ENCODE data around the gene PKIB. TPM values are rescaled to one million over a fixed set of nuclear protein-coding genes. Genes with fewer than 3 reads are reported as not detected.

Gene PKIB
- total and polyA plus RNA-seq, 9 donors: 0.36 to 2.7 (median 0.98) TPM; not detected in 1

DNA sequence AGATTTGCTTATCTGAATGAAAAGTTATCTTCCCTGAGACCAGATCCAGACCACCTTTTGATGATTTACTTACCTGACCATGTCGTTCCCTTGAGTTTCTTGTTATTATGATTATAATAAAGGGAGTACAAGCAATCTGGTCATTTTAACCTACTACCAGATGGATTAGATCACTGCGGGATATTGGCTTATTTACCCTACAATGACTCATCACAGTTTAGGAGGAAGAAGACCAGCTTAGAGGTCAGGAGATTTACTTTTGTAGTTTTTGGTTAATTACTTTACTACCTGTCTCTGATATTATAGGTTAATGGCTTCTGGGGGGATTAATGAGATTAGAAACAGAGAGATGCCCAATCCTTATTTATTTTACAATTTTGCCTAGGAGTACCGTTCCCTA is 10.7 kb downstream of the PKIB start:
- WGBS, 3 donors: 36 to 41% (median 37%) methylated on average over 3 of the region's 3 CpGs
- intact Hi-C loops (cut with DNase I): no loop called here
- Histone ChIP-seq H3K9me3 (no peaks in the 10 kb centered on the region), H3K36me3 (no peaks in the 10 kb centered on the region), H3K4me3 (no peak overlapping the region), H3K27me3 (no peaks in the 10 kb centered on the region), H3K4me1 (ENCODE audit: insufficient read depth) (no peaks in the 10 kb centered on the region), H3K27ac (no peak overlapping the region)
- no peak for DNase-seq
- TF ChIP-seq EP300 (IDR thresholded peaks at IDR 0.05) (no peak), POLR2A (IDR thresholded peaks at IDR 0.05) (no peak)

- H3K27ac ChIP-seq: no peak overlapping the region
- WGBS, 3 donors: 53 to 69% (median 60%) methylated on average over 2 of the region's 2 CpGs
These were observed 11.4 kb downstream of the PKIB start for GRCh38 chr6:122621638-122622037.

DNA sequence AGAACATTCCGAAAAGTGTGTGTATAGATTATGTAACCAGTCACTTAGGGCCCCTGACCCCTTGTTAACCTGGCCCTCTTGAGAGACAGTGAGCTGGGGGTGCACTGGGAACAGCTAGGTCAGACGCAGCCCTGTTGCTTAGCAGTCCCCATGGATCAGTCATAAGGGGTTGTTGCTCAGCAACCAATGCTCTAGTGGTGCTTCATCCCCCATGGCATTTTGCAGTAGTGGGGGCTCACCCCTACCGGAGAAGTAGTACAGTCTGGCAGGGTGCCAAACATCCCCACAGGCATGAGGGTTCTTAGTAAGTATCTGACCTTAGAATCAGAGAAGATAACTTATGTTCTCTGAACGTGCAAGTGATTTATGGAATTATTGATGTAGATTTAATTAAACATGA is 12.3 kb downstream of the PKIB start:
- peak in 1 of 5 donors; percentile 17 for DNase-seq
- Histone ChIP-seq H3K27me3 (no peaks in the 10 kb centered on the region), H3K36me3 (no peaks in the 10 kb centered on the region), H3K9me3 (no peaks in the 10 kb centered on the region), H3K27ac (no peak overlapping the region), H3K4me3 (no peak overlapping the region), H3K4me1 (ENCODE audit: insufficient read depth) (no peaks in the 10 kb centered on the region)
- intact Hi-C loops (cut with DNase I): no loop called here
- WGBS, 3 donors: 16 to 35% (median 22%) methylated on average over 4 of the region's 4 CpGs
- TF ChIP-seq POLR2A (IDR thresholded peaks at IDR 0.05) (no peak), EP300 (IDR thresholded peaks at IDR 0.05) (no peak)
- TF ChIP-seq, protein P1, sequence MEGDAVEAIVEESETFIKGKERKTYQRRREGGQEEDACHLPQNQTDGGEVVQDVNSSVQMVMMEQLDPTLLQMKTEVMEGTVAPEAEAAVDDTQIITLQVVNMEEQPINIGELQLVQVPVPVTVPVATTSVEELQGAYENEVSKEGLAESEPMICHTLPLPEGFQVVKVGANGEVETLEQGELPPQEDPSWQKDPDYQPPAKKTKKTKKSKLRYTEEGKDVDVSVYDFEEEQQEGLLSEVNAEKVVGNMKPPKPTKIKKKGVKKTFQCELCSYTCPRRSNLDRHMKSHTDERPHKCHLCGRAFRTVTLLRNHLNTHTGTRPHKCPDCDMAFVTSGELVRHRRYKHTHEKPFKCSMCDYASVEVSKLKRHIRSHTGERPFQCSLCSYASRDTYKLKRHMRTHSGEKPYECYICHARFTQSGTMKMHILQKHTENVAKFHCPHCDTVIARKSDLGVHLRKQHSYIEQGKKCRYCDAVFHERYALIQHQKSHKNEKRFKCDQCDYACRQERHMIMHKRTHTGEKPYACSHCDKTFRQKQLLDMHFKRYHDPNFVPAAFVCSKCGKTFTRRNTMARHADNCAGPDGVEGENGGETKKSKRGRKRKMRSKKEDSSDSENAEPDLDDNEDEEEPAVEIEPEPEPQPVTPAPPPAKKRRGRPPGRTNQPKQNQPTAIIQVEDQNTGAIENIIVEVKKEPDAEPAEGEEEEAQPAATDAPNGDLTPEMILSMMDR (IDR thresholded peaks at IDR 0.05): no peak

More at GRCh38 chr6:122621638-122622037, 11.4 kb downstream of the PKIB start:
- H3K27me3 ChIP-seq: no peaks in the 10 kb centered on the region
- no peaks in the 10 kb centered on the region for H3K4me1 ChIP-seq (ENCODE audit: insufficient read depth)
- intact Hi-C loops (cut with DNase I): no loop called here
- TF ChIP-seq EP300 (IDR thresholded peaks at IDR 0.05): no peak
- TF ChIP-seq, protein P1 (IDR thresholded peaks at IDR 0.05): no peak
- no peak for TF ChIP-seq POLR2A (IDR thresholded peaks at IDR 0.05)
- H3K9me3 ChIP-seq: no peaks in the 10 kb centered on the region
- no peak for DNase-seq
- no peaks in the 10 kb centered on the region for H3K36me3 ChIP-seq
- H3K4me3 ChIP-seq: no peak overlapping the region

- no peaks in the 10 kb centered on the region for H3K9me3 ChIP-seq
- no peak for DNase-seq
- no peak overlapping the region for H3K4me3 ChIP-seq
- TF ChIP-seq, protein P1 (IDR thresholded peaks at IDR 0.05): no peak
- TF ChIP-seq EP300 (IDR thresholded peaks at IDR 0.05): no peak
- no peak for TF ChIP-seq POLR2A (IDR thresholded peaks at IDR 0.05)
- H3K27me3 ChIP-seq: no peaks in the 10 kb centered on the region
- no peak overlapping the region for H3K27ac ChIP-seq
- no peaks in the 10 kb centered on the region for H3K4me1 ChIP-seq (ENCODE audit: insufficient read depth)
- no peaks in the 10 kb centered on the region for H3K36me3 ChIP-seq
- intact Hi-C loops (cut with DNase I): no loop called here
These were observed 13.1 kb downstream of the PKIB start for GRCh38 chr6:122623279-122623678.

DNA sequence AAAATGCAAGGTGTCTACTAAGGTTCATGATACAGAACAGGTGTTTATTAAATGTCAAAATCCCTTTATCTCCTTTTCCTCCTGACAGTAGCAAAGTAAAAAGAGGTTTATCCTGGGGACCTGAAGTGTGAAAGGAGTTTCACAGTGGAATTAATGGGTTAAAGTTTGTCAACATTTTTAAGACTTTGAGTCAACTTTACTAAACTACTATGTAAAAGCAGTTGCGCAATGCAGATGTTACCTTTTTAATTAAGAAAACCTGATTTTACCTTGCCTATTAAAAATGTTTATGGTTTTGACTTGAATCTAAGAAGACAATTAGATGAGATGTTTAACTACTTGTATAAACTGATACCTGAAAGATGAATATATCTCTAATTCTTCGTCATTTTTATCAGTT is 14.6 kb downstream of the PKIB start:
- no peak for DNase-seq
- 86 to 90% (median 86%) methylated on average over 2 of the region's 2 CpGs for WGBS, 3 donors
- intact Hi-C loops (cut with DNase I): no loop called here
- TF ChIP-seq, protein P1 (IDR thresholded peaks at IDR 0.05): no peak
- TF ChIP-seq EP300 (IDR thresholded peaks at IDR 0.05) (no peak), POLR2A (IDR thresholded peaks at IDR 0.05) (no peak)
- H3K36me3 ChIP-seq: no peaks in the 10 kb centered on the region
- H3K27ac ChIP-seq: no peak overlapping the region
- no peak overlapping the region for H3K4me3 ChIP-seq
- no peaks in the 10 kb centered on the region for H3K4me1 ChIP-seq (ENCODE audit: insufficient read depth)
- no peaks in the 10 kb centered on the region for H3K9me3 ChIP-seq
- no peaks in the 10 kb centered on the region for H3K27me3 ChIP-seq

All from ovary (tissue), 9 donors.